Tibial nerve (tissue), 4 donors: ENCODE measurements around the gene NOTCH4. TPM values are rescaled to one million over a fixed set of nuclear protein-coding genes. Genes with fewer than 3 reads are reported as not detected.
A peak's percentile ranks its signal among the peaks of the same experiment; 100 is the strongest.

Source experiments
- DNase-seq, 2 donors: peaks; one replicate each; pipeline ENCODE4 v3.0.0-alpha.2; 2019; ENCODE audit warnings: low spot score in 2 of 2
- H3K27ac ChIP-seq, 4 donors: fragments of 200-600 bp; sonication (generic) in 3 of 4; one replicate each; pipeline ENCODE4 v1.5.1; 2017 to 2019; ENCODE audit warnings: mild to moderate bottlenecking in 1 of 4
- H3K27me3 ChIP-seq, 2 donors: fragments of 200-600 bp; sonication (generic) in 1 of 2; one replicate each; pipeline versions ENCODE4 v1.5.1 to v1.6.0; 2017 to 2019
- H3K36me3 ChIP-seq, 3 donors: fragments of 200-600 bp; sonication (generic); one replicate each; pipeline ENCODE4 v1.5.1; 2018 to 2019
- H3K4me1 ChIP-seq, 4 donors: fragments of 200-600 bp; sonication (generic) in 3 of 4; one replicate each; pipeline ENCODE4 v1.5.1; 2017 to 2019
- H3K4me3 ChIP-seq, 4 donors: fragments of 200-600 bp; sonication (generic) in 3 of 4; one replicate each; pipeline ENCODE4 v1.5.1; 2017 to 2019; ENCODE audit warnings: mild to moderate bottlenecking in 1 of 4, moderate library complexity in 1 of 4
- H3K9me3 ChIP-seq, 4 donors: fragments of 200-600 bp; sonication (generic) in 3 of 4; one replicate each; pipeline ENCODE4 v1.5.1; 2017 to 2019
- CTCF ChIP-seq, 5 experiments: fragments of 200-600 bp in 3 of 5; fragments of 450-650 bp in 2 of 5; sonication (generic) in 3 of 5; IDR thresholded peaks; one replicate each; pipeline ENCODE4 v1.5.1; 2016 to 2019; ENCODE audit warnings: antibody characterized with exemption in 5 of 5, mild to moderate bottlenecking in 3 of 5, moderate library complexity in 2 of 5
- EP300 ChIP-seq, 2 donors: sonication (generic); formaldehyde crosslinking; IDR thresholded peaks; one replicate each; pipeline ENCODE4 v1.6.1; 2017; ENCODE audit warnings: antibody characterized with exemption in 2 of 2, mild to moderate bottlenecking in 1 of 2
- POLR2A ChIP-seq, 2 donors: fragments of 450-650 bp; IDR thresholded peaks; one replicate each; pipeline ENCODE4 v1.6.1; 2017; ENCODE audit warnings: antibody characterized with exemption in 2 of 2, mild to moderate bottlenecking in 2 of 2, moderate library complexity in 2 of 2
- WGBS, 2 donors: methylation state at CpG; one replicate each; pipeline ENCODE4 v1.1.5; 2018; 5-methylcytosine and 5-hydroxymethylcytosine counted together
- total RNA-seq, 4 donors: library from RNA; depleted of rRNA; stranded (reverse); fragments of >200 nt; gene quantifications; one replicate each; pipeline ENCODE4 v1.1.0, GENCODE V29; 2016

The NOTCH4 gene
- total RNA-seq, 4 donors from 2014 or later = 22.4 to 50.2 (median 31.9) TPM

DNA sequence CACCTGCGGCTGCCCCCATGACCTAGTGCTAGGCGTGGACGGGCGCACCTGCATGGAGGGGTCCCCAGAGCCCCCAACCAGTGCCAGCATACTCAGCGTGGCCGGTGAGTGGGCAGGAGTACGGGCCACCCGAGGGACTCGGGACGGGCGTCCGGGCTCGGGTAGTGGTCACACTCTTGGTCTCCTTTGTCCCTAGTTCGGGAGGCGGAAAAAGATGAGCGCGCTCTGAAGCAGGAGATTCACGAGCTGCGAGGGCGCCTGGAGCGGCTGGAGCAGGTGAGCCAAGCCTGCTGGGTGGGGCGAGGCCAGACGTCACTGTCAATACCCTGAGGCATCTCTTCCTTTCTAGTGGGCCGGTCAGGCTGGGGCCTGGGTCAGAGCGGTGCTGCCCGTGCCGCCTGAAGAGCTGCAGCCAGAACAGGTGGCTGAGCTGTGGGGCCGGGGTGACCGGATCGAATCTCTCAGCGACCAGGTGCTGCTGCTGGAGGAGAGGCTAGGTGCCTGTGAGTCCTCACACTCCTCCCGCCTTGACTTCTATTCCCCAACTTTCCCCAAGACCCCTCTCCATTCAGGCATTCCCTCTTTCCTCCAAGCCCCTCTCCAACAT is 56.6 kb downstream of the NOTCH4 start:
- WGBS, 2 donors = 54 to 64% methylated on average over 32 of the region's 32 CpGs
- no peak overlapping the region for H3K4me3 ChIP-seq
- H3K27me3 ChIP-seq = no peaks in the 10 kb centered on the region
- no peak for DNase-seq
- H3K27ac ChIP-seq = peak overlapping the region; percentile 59 to 88 (median 68)
- H3K4me1 ChIP-seq = peaks cover 3 to 75% (median 19%) of the 10 kb centered on the region in 4 donors
- H3K36me3 ChIP-seq = peaks cover 0 to 89% (median 3%) of the 10 kb centered on the region in 3 donors
- TF ChIP-seq CTCF (IDR thresholded peaks at IDR 0.05) = no peak
- no peak for TF ChIP-seq EP300 (IDR thresholded peaks at IDR 0.05)
- no peak for TF ChIP-seq POLR2A (IDR thresholded peaks at IDR 0.05)
- H3K9me3 ChIP-seq = no peaks in the 10 kb centered on the region

- H3K27me3 ChIP-seq = no peaks in the 10 kb centered on the region
- WGBS, 2 donors = 62 to 69% methylated on average over 16 to 29 of the region's 30 CpGs
- H3K4me3 ChIP-seq = peak overlapping the region in 2 of 4 donors; percentile 15 to 27
- H3K27ac ChIP-seq = peak overlapping the region; percentile 59 to 88 (median 68)
- H3K36me3 ChIP-seq = peaks cover 0 to 96% (median 3%) of the 10 kb centered on the region in 3 donors
- no peak for DNase-seq
- peaks cover 3 to 76% (median 19%) of the 10 kb centered on the region in 4 donors for H3K4me1 ChIP-seq
- TF ChIP-seq EP300 (IDR thresholded peaks at IDR 0.05) (no peak), POLR2A (IDR thresholded peaks at IDR 0.05) (no peak), CTCF (IDR thresholded peaks at IDR 0.05) (no peak)
- H3K9me3 ChIP-seq = no peaks in the 10 kb centered on the region
Observed at GRCh38 chr6:32166411-32167061, 57.3 kb downstream of the NOTCH4 start.

DNA sequence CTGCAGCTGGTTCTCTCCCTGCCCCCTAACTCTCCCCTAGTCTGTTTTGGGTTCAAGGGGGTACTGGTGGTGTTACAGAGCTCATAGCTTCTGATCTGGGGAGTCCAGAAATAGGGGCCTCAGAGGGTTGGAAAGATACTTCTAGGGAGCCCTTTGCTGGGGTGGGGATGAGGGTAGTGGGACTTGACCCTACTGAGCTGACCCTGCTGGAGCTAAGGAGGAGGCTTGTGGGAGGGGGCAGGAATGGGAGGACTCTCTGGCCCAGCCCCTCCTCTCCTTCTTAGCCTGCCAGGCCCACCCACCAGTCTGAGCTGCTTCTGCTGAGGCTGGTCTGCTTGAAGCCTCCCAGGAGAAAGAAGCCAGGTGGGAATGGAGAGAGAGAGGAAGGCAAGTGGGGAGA is 59.6 kb downstream of the NOTCH4 start, which contains the start of gene EGFL8:
Gene EGFL8 (plus strand): TSS at position 301 of the 400 bp plus-strand sequence. CDS start 1,571 bp downstream, outside the sequence.
- no peak for TF ChIP-seq EP300 (IDR thresholded peaks at IDR 0.05)
- H3K4me1 ChIP-seq = peaks cover 0 to 60% (median 18%) of the 10 kb centered on the region in 4 donors
- H3K9me3 ChIP-seq = no peaks in the 10 kb centered on the region
- H3K36me3 ChIP-seq = peaks cover 0 to 94% (median 3%) of the 10 kb centered on the region in 3 donors
- no peak for DNase-seq
- no peaks in the 10 kb centered on the region for H3K27me3 ChIP-seq
- peak within 1 kb of the TSS; percentile 61 to 88 (median 70) for H3K27ac ChIP-seq
- peak within 1 kb of the TSS in 1 of 4 donors; percentile 36 for H3K4me3 ChIP-seq

DNA sequence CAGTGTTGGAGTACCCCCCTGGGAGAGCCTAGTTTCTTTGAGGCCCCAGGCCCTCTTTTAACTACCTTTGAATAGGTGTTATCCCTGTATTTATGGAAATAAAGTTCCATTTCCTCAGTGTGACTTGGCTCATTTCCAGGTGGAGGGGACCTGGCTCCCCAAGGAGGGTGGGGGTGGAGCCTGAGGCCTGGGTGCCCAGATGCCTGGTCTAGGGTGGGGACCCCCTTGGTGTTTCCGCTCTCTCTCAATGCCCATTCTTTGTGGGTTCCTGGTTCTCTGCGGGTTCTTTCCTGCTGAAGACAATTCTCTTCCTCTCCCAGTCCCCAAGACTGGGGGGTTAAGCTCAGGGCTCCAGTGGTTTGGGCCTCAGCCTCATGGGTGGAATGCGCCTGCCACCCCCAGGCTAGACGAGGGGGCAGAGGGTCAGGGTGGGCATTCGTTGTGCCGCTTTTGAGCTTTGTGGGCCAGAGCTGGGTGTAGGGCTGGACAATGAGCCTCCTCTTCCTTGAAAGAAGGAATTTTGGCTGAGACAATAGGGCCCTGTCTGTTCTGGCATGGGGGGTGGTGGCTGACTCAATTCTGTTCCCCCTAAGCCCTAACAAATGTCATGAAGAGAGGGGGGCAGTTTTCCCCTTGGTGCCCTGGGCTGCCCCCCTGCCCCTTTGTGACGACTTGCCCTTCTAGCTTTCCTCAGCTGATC is 60.2 kb downstream of the NOTCH4 start:
- H3K4me1 ChIP-seq = peaks cover 0 to 54% (median 15%) of the 10 kb centered on the region in 4 donors
- WGBS, 2 donors = 34 to 52% methylated on average over 7 of the region's 7 CpGs
- H3K36me3 ChIP-seq = peaks cover 0 to 92% (median 3%) of the 10 kb centered on the region in 3 donors
- peak overlapping the region in 1 of 4 donors; percentile 36 for H3K4me3 ChIP-seq
- H3K9me3 ChIP-seq = no peaks in the 10 kb centered on the region
- TF ChIP-seq POLR2A (IDR thresholded peaks at IDR 0.05) (peak in 1 of 2 donors; percentile 37), EP300 (IDR thresholded peaks at IDR 0.05) (peak; percentile 47 to 87), CTCF (IDR thresholded peaks at IDR 0.05) (peak in 1 of 5 experiments; percentile 26)
- H3K27ac ChIP-seq = peak overlapping the region; percentile 61 to 88 (median 70)
- no peaks in the 10 kb centered on the region for H3K27me3 ChIP-seq
- no peak for DNase-seq

GRCh38 chr6:32158052-32158451 is 65.8 kb downstream of the NOTCH4 start:
- Histone ChIP-seq H3K4me3 (no peak overlapping the region), H3K36me3 (peaks cover 0 to 70% (median 0%) of the 10 kb centered on the region in 3 donors), H3K27ac (no peak overlapping the region), H3K4me1 (peaks cover 4 to 40% (median 15%) of the 10 kb centered on the region in 4 donors), H3K27me3 (no peaks in the 10 kb centered on the region), H3K9me3 (no peaks in the 10 kb centered on the region)
- no peak for TF ChIP-seq POLR2A (IDR thresholded peaks at IDR 0.05)
- no peak for TF ChIP-seq CTCF (IDR thresholded peaks at IDR 0.05)
- DNase-seq = no peak
